GM19025 (cell line): Measurements from ENCODE around the gene ERI3.

Source experiments
- ATAC-seq: cut with Tn5 transposase; IDR thresholded peaks from one replicate; pipeline ENCODE4 v1.9.1; 2021; ENCODE audit warnings: mild to moderate bottlenecking, low read depth, moderate library complexity; ENCODE audit not compliant: unreplicated experiment

ERI3 gene

DNA sequence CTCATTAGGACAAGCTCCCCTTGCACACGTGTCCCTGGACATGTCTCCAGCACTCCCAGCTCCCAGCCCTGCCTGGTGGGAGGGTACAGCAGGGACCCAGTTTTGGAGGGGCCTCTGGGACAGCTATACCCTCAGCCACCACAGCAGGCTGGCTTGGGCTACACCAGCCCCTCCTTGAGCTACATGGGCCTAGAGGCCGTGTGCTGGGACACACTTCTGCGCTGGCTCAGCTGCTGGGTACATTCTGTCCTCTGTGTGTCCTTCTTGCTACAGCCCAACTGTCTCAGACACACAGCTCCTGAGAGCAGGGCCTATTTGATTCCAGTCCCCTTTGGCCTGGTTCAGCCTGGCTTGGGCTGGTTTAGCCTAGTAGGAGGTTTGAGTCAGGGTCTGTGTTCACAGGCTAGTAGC lies 115.1 kb downstream of the ERI3 start:
- ATAC-seq = no peak

DNA sequence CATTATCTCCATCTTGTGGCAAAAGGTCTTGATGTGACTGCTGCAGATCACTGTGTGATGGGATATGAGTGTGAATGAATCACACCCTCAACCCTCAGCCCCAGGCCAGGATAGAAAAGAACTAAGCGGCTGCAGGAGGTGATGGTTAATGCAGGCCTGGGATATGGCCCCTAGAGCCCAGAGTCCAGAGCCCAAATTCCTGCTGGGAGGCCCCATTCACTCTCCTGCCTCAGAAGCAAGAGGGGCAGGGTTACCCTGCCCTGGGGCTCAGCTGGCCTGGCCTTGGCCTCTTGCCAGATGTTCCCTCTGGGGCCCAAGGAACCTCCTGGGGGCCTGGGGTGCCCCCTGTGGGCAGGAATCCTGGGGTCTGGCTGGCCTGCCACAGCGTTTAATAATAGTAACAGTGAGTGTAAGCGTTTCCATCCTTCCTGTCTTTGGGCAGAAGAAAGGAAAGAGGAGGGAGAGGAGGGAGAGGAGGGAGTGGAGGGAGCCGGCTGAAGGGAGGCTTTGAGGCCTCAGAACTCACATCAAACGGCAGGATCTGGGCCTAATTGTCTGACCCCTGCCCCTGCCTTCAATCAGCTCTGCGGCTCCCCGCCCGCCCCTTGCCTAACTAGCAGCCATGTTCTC lies 115.6 kb downstream of the ERI3 start:
- ATAC-seq = no peak

DNA sequence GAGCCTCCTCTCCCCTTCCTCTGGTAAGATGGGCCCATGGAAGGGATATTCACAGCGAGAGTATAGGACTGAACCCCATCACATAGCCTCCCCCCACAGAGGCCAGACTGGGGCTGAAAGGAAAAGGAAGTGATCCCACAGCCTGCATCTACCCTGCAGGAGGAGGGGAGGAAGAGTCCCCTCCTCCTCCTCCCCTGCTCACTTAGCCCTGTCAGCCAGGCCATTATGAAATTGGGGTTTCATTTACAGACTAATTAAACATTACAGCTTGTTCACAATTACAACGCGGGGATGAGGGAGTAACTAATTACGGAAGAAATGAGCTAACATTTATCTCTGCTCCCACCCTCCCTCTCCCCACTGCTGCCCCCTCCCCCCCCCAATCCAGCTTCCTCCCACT lies 116.4 kb downstream of the ERI3 start:
- no peak for ATAC-seq

DNA sequence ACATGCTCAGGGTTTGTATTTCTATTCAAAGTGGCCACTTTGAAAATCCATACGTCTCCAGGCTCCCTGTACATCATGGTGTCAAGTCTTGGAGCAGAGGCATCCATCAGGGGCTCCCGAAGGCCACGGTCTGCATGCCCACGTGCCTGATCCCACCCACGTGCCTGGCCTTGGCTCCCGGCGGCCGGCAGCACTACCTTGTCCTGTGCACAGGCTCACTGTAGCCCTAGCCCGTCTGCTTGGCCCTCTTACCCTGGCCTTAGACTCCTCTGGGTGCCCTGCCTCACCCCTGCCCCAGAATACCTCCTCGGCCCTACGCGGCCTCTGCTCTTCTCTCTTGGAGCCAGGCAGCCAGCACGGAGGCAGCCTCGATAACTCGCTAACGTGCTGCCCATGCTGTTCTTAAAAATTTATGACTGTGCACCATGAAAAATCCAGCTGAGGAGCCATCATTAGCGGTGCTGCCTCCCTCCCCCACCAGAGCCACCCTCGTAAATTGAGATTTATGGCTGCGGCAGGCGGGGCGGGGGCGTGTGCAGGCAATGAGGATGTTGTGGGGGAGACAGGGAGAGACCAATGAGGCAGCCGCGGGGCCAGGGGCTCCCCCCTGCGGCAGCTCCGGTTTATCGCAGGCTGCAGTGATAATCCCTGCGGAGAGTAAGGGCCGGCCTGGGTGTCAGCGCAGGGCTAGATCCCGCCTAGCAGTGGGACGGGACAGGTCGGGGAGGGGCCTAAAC lies 117.2 kb downstream of the ERI3 start:
- no peak for ATAC-seq

- ATAC-seq = no peak
Measured at GRCh38 chr1:44236490-44237272, 118.4 kb downstream of the ERI3 start.

GRCh38 chr1:44235808-44236207 lies 119.2 kb downstream of the ERI3 start:
- ATAC-seq = no peak

- ATAC-seq = no peak
Measured at GRCh38 chr1:44233593-44233992, 121.5 kb downstream of the ERI3 start.

DNA sequence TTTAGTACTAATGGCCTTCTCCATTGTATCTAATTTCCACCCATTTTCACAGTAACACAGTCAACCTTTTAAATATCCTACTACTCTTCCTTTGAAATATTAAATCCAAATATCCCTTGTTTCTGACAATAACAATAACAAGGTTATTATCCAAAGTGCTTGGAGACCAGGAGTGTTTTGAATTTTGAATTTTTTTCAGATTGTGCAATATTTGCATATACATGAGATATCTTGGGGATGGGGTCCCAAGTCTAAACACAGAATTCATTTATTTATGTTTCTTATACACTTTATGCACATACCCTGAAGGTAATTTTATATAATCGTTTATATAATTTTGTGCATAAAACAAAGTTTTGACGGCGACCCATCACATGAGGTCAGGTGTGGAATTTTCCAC lies 124.3 kb downstream of the ERI3 start:
- no peak for ATAC-seq

- ATAC-seq = no peak
Measured at GRCh38 chr1:44229435-44230167, 125.5 kb downstream of the ERI3 start.

DNA sequence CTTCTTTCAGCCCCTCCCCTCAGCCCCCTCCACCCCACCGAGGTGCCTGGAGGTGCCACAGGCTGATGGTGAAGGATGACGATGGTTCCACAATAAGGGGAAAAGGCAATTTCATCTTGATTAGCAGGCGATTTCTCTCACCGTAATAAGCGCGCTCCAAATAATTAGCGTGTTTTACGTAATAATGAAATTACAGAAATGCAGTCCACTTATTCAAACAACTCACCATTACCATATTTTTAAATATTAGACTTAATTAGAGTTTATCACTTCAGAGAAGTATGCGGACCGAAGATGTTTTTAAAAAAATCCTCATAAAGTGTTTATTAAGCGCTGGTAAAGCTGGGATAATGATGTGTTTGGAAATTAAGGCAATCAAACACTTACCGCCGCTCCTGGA lies 126.8 kb downstream of the ERI3 start:
- no peak for ATAC-seq

DNA sequence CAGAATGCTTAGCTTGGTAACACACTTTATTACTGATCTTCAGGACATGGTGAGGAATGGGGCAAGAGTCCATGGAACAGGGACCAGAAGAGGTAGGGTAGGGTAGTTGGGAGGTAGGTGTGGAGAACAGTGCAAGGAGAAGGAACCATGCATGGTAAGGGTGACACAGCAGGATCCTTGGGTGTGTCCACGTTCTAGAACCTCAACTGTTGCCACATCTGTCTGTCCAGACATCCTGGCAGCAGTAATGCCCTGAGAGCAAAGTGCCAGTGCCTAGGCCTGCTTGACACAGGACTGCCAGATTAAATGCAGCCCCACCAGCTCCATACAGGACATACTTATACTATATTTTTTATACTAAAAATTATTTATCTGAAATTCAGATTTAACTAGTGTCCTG lies 127.8 kb downstream of the ERI3 start:
- no peak for ATAC-seq

DNA sequence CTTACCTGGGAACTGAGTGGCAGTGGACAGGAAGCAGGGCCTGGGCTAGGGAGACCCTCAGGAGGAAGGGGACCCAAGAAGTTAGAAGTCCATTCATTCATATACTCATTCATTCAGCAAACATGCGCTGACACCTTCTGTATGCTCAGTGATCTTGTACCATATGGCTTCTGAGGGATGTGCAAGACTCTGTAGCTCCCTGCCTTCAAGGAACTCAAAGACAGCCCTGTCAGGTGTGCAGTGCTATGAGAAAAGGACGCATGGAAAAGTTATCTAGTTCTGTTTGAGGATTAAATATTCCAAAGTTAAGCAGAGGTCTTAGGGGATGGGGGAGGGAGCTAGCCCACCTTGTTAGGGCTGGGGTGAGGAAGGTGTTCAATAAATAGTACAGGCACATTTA lies 129.3 kb downstream of the ERI3 start:
- no peak for ATAC-seq

GRCh38 chr1:44223187-44223610 lies 131.9 kb downstream of the ERI3 start:
- no peak for ATAC-seq

DNA sequence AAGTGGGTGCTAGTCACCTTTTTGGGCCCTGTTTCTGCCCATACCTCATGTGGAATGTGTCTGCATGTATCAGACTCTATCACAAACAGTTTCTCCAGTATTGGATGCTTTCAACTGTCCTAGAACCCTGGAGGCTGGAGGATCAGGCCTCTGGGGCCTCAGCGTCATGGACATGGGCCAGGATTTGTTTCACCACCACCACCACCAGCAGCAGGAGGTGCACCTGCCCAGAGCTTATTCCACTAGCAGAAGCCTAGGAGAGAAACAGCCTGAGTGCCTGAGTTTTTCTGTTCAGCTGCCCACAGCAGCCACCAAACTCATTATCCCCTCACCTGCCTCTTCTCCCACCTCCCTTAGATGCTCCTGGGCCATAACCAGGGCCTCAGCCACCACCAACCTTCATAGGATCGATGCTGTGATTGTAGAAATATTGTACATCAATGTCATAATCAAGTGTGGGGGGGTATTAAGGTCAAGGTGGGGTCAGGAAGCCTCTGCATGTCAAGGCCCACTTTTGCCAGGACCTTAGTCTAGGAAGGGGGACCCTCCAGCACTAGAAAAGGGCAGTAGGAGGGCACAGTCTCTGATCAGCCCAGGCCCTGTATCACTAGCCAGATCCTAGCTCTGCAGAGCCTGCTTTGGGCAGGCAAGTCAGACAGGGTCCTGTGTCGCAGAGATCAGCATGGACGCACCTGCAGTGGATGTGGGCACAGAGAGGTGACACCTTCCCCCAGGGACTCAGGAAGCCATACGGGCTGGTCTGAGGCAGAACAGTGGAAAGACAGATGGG lies 132.5 kb downstream of the ERI3 start:
- ATAC-seq = no peak

DNA sequence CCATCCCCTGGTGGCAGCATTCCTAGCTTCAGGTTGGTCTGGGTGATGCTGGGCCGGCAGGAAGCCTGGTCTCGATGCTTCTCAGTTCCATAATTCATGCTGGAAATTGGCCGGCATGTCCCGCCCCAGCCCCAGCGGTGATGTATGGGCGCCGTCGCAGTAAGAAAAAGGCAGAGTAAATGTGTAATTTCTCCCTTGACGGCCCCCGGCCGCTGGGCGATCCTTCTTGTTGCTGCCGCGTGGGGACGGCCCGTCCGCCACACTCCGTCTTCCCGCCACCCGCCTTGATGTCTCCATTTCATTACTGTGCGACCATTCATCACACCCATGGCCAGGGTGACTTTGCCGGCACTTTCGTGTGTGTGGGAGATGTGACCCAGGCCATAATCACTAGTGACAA lies 133.3 kb downstream of the ERI3 start:
- no peak for ATAC-seq

DNA sequence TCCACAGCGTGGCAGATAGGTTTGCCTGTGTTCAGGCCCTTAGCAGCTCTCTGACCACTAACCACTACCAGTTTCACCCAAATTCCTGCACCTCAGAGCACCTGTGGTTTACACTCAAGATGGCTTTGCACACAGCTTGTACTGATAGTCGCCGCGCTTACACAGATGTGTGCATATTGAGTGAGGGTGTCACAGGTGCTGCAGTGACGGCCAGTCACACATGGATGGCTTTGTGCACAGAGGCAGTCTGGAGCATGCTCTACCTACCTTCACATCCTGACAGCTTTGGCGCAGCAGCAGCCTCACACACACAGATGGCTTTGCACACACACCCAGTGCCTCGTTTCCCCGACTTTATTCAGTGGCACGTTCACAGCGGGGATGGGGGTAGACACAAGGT lies 134.3 kb downstream of the ERI3 start:
- no peak for ATAC-seq

DNA sequence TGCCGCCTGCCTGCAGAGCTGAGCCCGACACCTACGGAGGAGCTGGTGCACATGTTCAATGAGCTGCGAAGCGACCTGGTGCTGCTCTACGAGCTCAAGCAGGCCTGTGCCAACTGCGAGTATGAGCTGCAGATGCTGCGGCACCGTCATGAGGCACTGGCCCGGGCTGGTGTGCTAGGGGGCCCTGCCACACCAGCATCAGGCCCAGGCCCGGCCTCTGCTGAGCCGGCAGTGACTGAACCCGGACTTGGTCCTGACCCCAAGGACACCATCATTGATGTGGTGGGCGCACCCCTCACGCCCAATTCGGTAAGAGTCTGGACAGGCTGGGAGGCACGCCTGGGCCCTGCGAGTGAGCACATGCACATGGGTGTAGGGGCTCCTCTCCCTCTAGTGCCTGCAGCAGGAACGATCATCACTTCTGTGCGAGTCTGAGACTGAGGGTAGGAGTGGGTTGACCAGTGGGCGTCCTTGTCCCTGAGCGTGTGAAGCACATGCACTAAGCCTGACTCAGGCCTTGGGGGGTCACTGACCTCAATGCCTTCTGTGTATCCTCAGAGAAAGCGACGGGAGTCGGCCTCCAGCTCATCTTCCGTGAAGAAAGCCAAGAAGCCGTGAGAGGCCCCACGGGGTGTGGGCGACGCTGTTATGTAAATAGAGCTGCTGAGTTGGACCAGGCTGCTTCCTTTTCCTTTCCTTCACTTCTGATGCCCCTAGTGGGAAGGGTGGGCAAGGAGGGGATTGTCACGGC lies 134.9 kb downstream of the ERI3 start:
- ATAC-seq = no peak

DNA sequence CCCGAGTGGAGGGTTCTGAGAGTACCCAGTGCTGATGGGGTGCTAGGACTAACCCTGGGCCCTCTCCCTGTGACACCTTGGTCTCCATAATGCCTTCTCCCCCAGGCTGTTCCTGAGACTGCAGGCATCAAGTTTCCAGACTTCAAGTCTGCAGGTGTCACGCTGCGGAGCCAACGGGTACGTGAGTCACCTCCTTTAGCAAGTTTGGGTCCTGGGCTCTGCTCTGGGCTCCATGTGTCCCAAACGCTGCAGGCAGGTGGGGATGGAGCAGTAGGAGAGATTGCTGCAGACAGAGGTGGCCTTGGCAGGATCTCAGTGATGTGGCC lies 135.8 kb downstream of the ERI3 start:
- no peak for ATAC-seq

DNA sequence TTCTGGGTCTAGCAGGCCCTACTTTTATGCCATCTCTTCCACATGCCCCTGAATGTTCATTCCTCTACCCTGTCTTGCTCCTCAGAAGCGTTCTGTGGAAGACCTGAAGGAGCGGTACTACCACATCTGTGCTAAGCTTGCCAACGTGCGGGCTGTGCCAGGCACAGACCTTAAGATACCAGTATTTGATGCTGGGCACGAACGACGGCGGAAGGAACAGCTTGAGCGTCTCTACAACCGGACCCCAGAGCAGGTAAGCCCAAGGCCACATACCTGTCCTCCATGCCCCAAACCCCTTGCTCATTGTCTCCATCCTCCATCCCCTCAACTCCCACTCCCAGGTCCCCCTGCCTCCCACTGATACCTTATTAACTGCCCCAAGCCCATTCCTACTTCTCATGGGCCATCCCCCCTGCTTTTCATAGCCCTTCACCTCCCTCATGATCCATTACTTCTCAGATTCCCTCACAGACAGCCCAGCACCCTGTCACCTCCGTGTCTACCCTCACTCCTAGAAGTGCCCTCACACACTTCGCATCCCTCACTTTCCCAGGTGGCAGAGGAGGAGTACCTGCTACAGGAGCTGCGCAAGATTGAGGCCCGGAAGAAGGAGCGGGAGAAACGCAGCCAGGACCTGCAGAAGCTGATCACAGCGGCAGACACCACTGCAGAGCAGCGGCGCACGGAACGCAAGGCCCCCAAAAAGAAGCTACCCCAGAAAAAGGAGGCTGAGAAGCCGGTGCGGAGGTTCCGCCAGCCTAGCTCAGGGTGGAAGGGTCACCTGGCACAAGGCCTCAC lies 136.4 kb downstream of the ERI3 start:
- ATAC-seq = no peak
